Activated T-helper 9 cell treated with anti-CD3 and anti-CD28 coated beads, Interleukin-2, amount 50 U/mL, for 16 hours (primary cell): Measurements from ENCODE around the gene CDX1.
A peak's percentile ranks its signal among the peaks of the same experiment; 100 is the strongest.

Experiments used
- DNase-seq: peaks from one replicate; pipeline ENCODE4 v3.0.0-alpha.2; 2020; ENCODE audit warnings: low read depth

The CDX1 gene

GRCh38 chr5:150208187-150209098 is 41.9 kb downstream of the CDX1 start:
- DNase-seq, result no peak

GRCh38 chr5:150209099-150209635 is 42.6 kb downstream of the CDX1 start:
- no peak for DNase-seq

- DNase-seq, result no peak
Observed at GRCh38 chr5:150210644-150211043, 44.1 kb downstream of the CDX1 start.

- no peak for DNase-seq
Observed at GRCh38 chr5:150211156-150212030, 44.8 kb downstream of the CDX1 start.

GRCh38 chr5:150213530-150213929 is 47.0 kb downstream of the CDX1 start:
- no peak for DNase-seq

- no peak for DNase-seq
Observed at GRCh38 chr5:150214289-150214688, 47.7 kb downstream of the CDX1 start.

GRCh38 chr5:150215979-150216944 is 49.7 kb downstream of the CDX1 start:
- no peak for DNase-seq

GRCh38 chr5:150217038-150217437 is 50.5 kb downstream of the CDX1 start:
- no peak for DNase-seq

- peak; percentile 61 for DNase-seq
Observed at GRCh38 chr5:150217873-150218692, 51.5 kb downstream of the CDX1 start.

GRCh38 chr5:150218693-150219035 is 52.1 kb downstream of the CDX1 start:
- no peak for DNase-seq

GRCh38 chr5:150219142-150219541 is 52.6 kb downstream of the CDX1 start:
- DNase-seq, result no peak

- no peak for DNase-seq
Observed at GRCh38 chr5:150219861-150220260, 53.3 kb downstream of the CDX1 start.

GRCh38 chr5:150221471-150221870 is 54.9 kb downstream of the CDX1 start:
- DNase-seq, result no peak

GRCh38 chr5:150222906-150223305 is 56.3 kb downstream of the CDX1 start:
- no peak for DNase-seq

- no peak for DNase-seq
Observed at GRCh38 chr5:150223474-150223873, 56.9 kb downstream of the CDX1 start.

- DNase-seq, result no peak
Observed at GRCh38 chr5:150224483-150225027, 58.0 kb downstream of the CDX1 start.

GRCh38 chr5:150227036-150227435 is 60.5 kb downstream of the CDX1 start:
- DNase-seq, result no peak

- DNase-seq, result no peak
Observed at GRCh38 chr5:150227606-150228273, 61.2 kb downstream of the CDX1 start.

GRCh38 chr5:150229571-150229970 is 63.0 kb downstream of the CDX1 start:
- DNase-seq, result no peak

- DNase-seq, result no peak
Observed at GRCh38 chr5:150230842-150231241, 64.3 kb downstream of the CDX1 start.
